ENCODE measurements around the gene PGBD1. TPM values are rescaled to one million over a fixed set of nuclear protein-coding genes. Genes with fewer than 3 reads are reported as not detected.

The PGBD1 gene
- total and polyA plus RNA-seq, 2 donors (not counting 3 experiments of a cell fraction or from before 2014, with no cell fraction given): 4.2 to 9.6 TPM

- ChIA-PET POLR2A (no interaction called here), CTCF (interaction anchor here (1.9 to 2.2 kb wide), 2 partner anchors 9 to 11 kb away, joined by 6 to 10 read pairs; partner anchors contain the start of gene ZSCAN31)
- dilution Hi-C loops (cut with MboI; ENCODE audit: extremely low pct_ligation_motif_present, low sequenced_read_pairs): no loop called here
- peaks cover 14% of the 10 kb centered on the region for H3K79me2 ChIP-seq (ENCODE audit: control insufficient read depth, insufficient read depth, low read length)
- H3K4me1 ChIP-seq (ENCODE audit: control insufficient read depth, extremely low read depth, insufficient read depth, low read length): peaks cover 10% of the 10 kb centered on the region
- no TSS peak for BruUV-seq (replicated peaks)
- no peaks in the 10 kb centered on the region for H3K9me1 ChIP-seq (replicated peaks; ENCODE audit: control insufficient read depth, extremely low read depth, insufficient read depth, low read length)
- no peaks in the 10 kb centered on the region for H4K20me1 ChIP-seq (replicated peaks; ENCODE audit: control insufficient read depth, extremely low read depth, insufficient read depth, low read length)
- TF ChIP-seq MYC (IDR thresholded peaks at IDR 0.05; ENCODE audit: low read depth, low read length) (no peak), FOS (IDR thresholded peaks at IDR 0.05; ENCODE audit: borderline replicate concordance, insufficient read depth, low read length) (no peak), JUN (IDR thresholded peaks at IDR 0.05; ENCODE audit: borderline replicate concordance, insufficient read depth, insufficient read length, low read depth) (no peak), POLR2AphosphoS5 (IDR thresholded peaks at IDR 0.05; ENCODE audit: insufficient read depth, low read depth, low read length) (no peak), GATA2 (IDR thresholded peaks at IDR 0.05; ENCODE audit: insufficient read depth, insufficient read length, low read depth, low read length) (no peak), EZH2 (IDR thresholded peaks at IDR 0.05; ENCODE audit: borderline replicate concordance, low read depth, low read length, severe bottlenecking) (no peak), POLR2A (IDR thresholded peaks at IDR 0.05; ENCODE audit: low read depth, low read length) (no peak)
- TF ChIP-seq, protein P1, sequence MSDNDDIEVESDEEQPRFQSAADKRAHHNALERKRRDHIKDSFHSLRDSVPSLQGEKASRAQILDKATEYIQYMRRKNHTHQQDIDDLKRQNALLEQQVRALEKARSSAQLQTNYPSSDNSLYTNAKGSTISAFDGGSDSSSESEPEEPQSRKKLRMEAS (IDR thresholded peaks at IDR 0.05; ENCODE audit: insufficient read depth, insufficient read length): no peak
- TF ChIP-seq, protein P2, sequence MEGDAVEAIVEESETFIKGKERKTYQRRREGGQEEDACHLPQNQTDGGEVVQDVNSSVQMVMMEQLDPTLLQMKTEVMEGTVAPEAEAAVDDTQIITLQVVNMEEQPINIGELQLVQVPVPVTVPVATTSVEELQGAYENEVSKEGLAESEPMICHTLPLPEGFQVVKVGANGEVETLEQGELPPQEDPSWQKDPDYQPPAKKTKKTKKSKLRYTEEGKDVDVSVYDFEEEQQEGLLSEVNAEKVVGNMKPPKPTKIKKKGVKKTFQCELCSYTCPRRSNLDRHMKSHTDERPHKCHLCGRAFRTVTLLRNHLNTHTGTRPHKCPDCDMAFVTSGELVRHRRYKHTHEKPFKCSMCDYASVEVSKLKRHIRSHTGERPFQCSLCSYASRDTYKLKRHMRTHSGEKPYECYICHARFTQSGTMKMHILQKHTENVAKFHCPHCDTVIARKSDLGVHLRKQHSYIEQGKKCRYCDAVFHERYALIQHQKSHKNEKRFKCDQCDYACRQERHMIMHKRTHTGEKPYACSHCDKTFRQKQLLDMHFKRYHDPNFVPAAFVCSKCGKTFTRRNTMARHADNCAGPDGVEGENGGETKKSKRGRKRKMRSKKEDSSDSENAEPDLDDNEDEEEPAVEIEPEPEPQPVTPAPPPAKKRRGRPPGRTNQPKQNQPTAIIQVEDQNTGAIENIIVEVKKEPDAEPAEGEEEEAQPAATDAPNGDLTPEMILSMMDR (IDR thresholded peaks at IDR 0.05; ENCODE audit: extremely low read depth in 1 of 2, insufficient read depth in 1 of 2, low read depth in 1 of 2, low read length in 2 of 2): no peak
- H3K9ac ChIP-seq (replicated peaks; ENCODE audit: extremely low read depth, insufficient read depth, low read length): no peak overlapping the region
- no peak overlapping the region for H3K27ac ChIP-seq (ENCODE audit: insufficient read depth, low read depth, low read length)
- H3K27me3 ChIP-seq (ENCODE audit: control insufficient read depth in 2 of 2, insufficient read depth in 2 of 2, low read length in 2 of 2): no peaks in the 10 kb centered on the region
- DNase-seq (ENCODE audit: low read depth, low spot score) (no peak), FAIRE-seq (no peak)
- H3K36me3 ChIP-seq (ENCODE audit: control insufficient read depth in 2 of 2, extremely low read depth in 1 of 2, insufficient read depth in 2 of 2, low read length in 2 of 2): no peaks in the 10 kb centered on the region
- H2AFZ ChIP-seq (ENCODE audit: low read depth, low read length): no peak overlapping the region
- H3K9me3 ChIP-seq (replicated peaks; ENCODE audit: control insufficient read depth, insufficient read depth, low read length): no peaks in the 10 kb centered on the region
- H3K4me3 ChIP-seq (replicated peaks in 1 of 3; ENCODE audit: insufficient read depth in 1 of 3, low read depth in 1 of 3, low read length in 3 of 3): no peak overlapping the region
- H3K4me2 ChIP-seq (ENCODE audit: insufficient read depth, low read length): no peak overlapping the region
- intact Hi-C loops (cut with micrococcal nuclease): no loop called here
These were observed 65.7 kb downstream of the PGBD1 start for GRCh38 chr6:28347119-28347518.
